ENCODE measurements around the gene STAC2.

- TF ChIP-seq CTCF (IDR thresholded peaks at IDR 0.05; ENCODE audit: low read depth, low read length, poor library complexity, severe bottlenecking) (no peak), EZH2phosphoT487 (IDR thresholded peaks at IDR 0.05; ENCODE audit: borderline replicate concordance, low read length) (no peak)
These were observed 17.4 kb upstream of the STAC2 start for GRCh38 chr17:39243155-39243554.

All from DOHH2 (cell line).